ENCODE results near the gene WDTC1. TPM values are rescaled to one million over a fixed set of nuclear protein-coding genes. Genes with fewer than 3 reads are reported as not detected.

Gene WDTC1
- total RNA-seq, 1 donor from 2014 or later: 36.0 TPM

GRCh38 chr1:27301582-27302199 is 67.3 kb downstream of the WDTC1 start:
- no peak for TF ChIP-seq CTCF (IDR thresholded peaks at IDR 0.05; ENCODE audit: unreplicated experiment)
- peaks cover 12% of the 10 kb centered on the region for H3K4me1 Mint-ChIP-seq (ENCODE audit: unreplicated experiment)
- H3K36me3 Mint-ChIP-seq (ENCODE audit: low read depth, unreplicated experiment): peaks cover 14% of the 10 kb centered on the region
- no peaks in the 10 kb centered on the region for H3K9me3 Mint-ChIP-seq (ENCODE audit: unreplicated experiment)
- peak overlapping the region; percentile 31 for H3K4me3 Mint-ChIP-seq (ENCODE audit: unreplicated experiment)
- H3K27me3 Mint-ChIP-seq (ENCODE audit: unreplicated experiment): peaks cover 8% of the 10 kb centered on the region
- no peak for DNase-seq (ENCODE audit: low spot score)
- H3K27ac Mint-ChIP-seq (ENCODE audit: unreplicated experiment): no peak overlapping the region

DNA sequence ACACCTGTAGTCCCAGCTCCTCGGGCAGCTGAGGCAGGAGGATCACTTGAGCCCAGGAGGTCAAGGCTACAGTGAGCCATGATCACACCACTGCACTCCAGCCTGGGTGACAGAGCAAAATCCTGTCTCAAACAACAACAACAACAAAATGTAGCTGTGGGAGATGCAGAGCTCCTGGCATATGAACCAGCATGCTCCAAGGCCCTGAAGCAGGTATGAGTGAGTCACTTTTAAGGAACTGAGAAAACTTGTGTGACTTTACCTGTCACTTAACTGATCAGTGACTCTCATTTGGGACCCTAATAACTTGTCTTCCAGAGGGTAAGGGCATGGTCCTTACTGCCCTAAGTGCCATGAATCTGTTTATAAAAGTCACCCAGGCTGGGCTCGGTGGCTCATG is 68.2 kb downstream of the WDTC1 start:
- H3K27ac Mint-ChIP-seq (ENCODE audit: unreplicated experiment): no peak overlapping the region
- no peak overlapping the region for H3K4me3 Mint-ChIP-seq (ENCODE audit: unreplicated experiment)
- H3K4me1 Mint-ChIP-seq (ENCODE audit: unreplicated experiment): peaks cover 12% of the 10 kb centered on the region
- no peaks in the 10 kb centered on the region for H3K9me3 Mint-ChIP-seq (ENCODE audit: unreplicated experiment)
- H3K27me3 Mint-ChIP-seq (ENCODE audit: unreplicated experiment): peaks cover 8% of the 10 kb centered on the region
- TF ChIP-seq CTCF (IDR thresholded peaks at IDR 0.05; ENCODE audit: unreplicated experiment): no peak
- DNase-seq (ENCODE audit: low spot score): no peak
- peaks cover 14% of the 10 kb centered on the region for H3K36me3 Mint-ChIP-seq (ENCODE audit: low read depth, unreplicated experiment)

GRCh38 chr1:27303509-27303908 is 69.1 kb downstream of the WDTC1 start:
- no peak overlapping the region for H3K27ac Mint-ChIP-seq (ENCODE audit: unreplicated experiment)
- no peak for DNase-seq (ENCODE audit: low spot score)
- peaks cover 15% of the 10 kb centered on the region for H3K4me1 Mint-ChIP-seq (ENCODE audit: unreplicated experiment)
- no peak overlapping the region for H3K4me3 Mint-ChIP-seq (ENCODE audit: unreplicated experiment)
- no peak for TF ChIP-seq CTCF (IDR thresholded peaks at IDR 0.05; ENCODE audit: unreplicated experiment)
- H3K9me3 Mint-ChIP-seq (ENCODE audit: unreplicated experiment): no peaks in the 10 kb centered on the region
- H3K27me3 Mint-ChIP-seq (ENCODE audit: unreplicated experiment): peaks cover 8% of the 10 kb centered on the region
- H3K36me3 Mint-ChIP-seq (ENCODE audit: low read depth, unreplicated experiment): peaks cover 14% of the 10 kb centered on the region

DNA sequence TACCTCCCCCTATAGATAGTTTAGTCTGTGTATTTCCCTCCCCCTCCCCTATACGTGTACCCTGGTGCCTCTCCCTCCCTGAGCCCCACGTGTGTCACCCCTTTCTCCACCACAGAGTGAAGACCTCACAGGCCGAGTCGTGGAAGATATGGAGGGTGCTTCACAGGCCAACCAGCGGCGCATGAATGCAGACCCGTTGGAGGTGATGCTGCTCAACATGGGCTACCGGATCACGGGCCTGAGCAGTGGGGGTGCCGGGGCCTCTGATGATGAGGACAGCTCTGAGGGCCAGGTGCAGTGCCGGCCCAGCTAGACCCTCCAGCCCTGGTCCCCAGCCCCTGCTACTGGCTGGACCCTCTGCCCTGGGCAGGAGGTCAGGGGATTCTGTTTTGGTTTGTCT is 71.6 kb downstream of the WDTC1 start:
- TF ChIP-seq CTCF (IDR thresholded peaks at IDR 0.05; ENCODE audit: unreplicated experiment): no peak
- H3K4me1 Mint-ChIP-seq (ENCODE audit: unreplicated experiment): peaks cover 3% of the 10 kb centered on the region
- no peak overlapping the region for H3K4me3 Mint-ChIP-seq (ENCODE audit: unreplicated experiment)
- H3K9me3 Mint-ChIP-seq (ENCODE audit: unreplicated experiment): no peaks in the 10 kb centered on the region
- DNase-seq (ENCODE audit: low spot score): no peak
- H3K27me3 Mint-ChIP-seq (ENCODE audit: unreplicated experiment): no peaks in the 10 kb centered on the region
- H3K27ac Mint-ChIP-seq (ENCODE audit: unreplicated experiment): no peak overlapping the region
- H3K36me3 Mint-ChIP-seq (ENCODE audit: low read depth, unreplicated experiment): peaks cover 4% of the 10 kb centered on the region

DNA sequence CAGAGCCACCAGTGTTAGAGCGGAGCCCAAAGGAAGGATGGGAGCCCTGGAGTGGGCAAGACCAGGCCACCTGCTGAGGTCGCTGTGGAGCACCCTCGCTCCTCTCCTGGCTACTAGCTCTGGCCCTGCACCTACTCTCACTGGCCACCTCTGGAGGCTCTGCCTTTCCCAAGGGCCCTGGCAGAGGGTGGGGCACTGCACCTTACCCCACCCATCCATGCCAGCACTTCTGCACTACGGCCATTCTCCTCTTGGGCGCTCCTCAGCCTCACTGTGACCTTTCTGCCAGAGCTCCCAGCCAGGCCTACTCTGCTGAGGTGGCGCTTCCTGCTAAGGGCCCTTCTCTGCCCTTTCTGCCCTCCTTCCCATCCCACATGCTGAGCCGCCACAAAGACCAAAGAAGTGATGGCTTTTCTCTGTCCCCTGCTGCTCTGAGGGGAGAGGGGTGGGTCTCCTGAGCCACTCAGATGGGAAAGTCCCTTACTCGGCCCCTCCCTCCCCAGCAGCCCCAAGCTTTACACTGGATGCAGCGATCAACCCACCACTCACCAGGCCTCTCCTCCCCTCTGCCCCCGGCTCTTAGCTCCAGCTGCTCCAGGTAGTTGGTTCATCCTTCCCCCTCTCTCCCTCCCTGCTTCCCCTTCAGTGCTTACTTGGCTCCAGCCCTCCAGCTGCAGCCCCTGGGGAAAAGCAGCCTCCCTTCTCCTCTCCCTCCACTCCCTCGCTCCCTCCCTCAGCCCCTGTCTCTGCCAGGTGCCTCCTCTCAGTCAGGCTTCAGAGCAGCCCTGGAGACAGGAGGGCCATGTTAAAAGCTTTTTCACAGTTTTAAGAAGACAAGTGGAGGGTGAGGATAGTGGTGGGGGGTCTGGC is 72.7 kb downstream of the WDTC1 start:
- peak; percentile 30 for TF ChIP-seq CTCF (IDR thresholded peaks at IDR 0.05; ENCODE audit: unreplicated experiment)
- no peak overlapping the region for H3K27ac Mint-ChIP-seq (ENCODE audit: unreplicated experiment)
- peak; percentile 48 for DNase-seq (ENCODE audit: low spot score)
- H3K27me3 Mint-ChIP-seq (ENCODE audit: unreplicated experiment): no peaks in the 10 kb centered on the region
- H3K9me3 Mint-ChIP-seq (ENCODE audit: unreplicated experiment): no peaks in the 10 kb centered on the region
- H3K4me3 Mint-ChIP-seq (ENCODE audit: unreplicated experiment): no peak overlapping the region
- peaks cover 4% of the 10 kb centered on the region for H3K36me3 Mint-ChIP-seq (ENCODE audit: low read depth, unreplicated experiment)
- peaks cover 3% of the 10 kb centered on the region for H3K4me1 Mint-ChIP-seq (ENCODE audit: unreplicated experiment)
